ENCODE measurements around the gene DDHD1.

The DDHD1 gene

GRCh38 chr14:53161758-53162435, 8.8 kb upstream of the DDHD1 start:
- H3K14ac ChIP-seq (ENCODE audit: low read length in 2 of 2) = no peak overlapping the region
- H2BK5ac ChIP-seq (ENCODE audit: low read depth, low read length, poor library complexity, severe bottlenecking) = no peak overlapping the region
- no peak overlapping the region for H2BK120ac ChIP-seq (ENCODE audit: low read depth, low read length)
- H2AK5ac ChIP-seq (ENCODE audit: low read length, severe bottlenecking) = no peak overlapping the region
- H3K9ac ChIP-seq (ENCODE audit: low read length) = no peak overlapping the region
- H2BK15ac ChIP-seq (ENCODE audit: low read depth, poor library complexity, severe bottlenecking) = no peak overlapping the region
- no peak overlapping the region for H3K23ac ChIP-seq (ENCODE audit: low read length in 2 of 2)
- no peak overlapping the region for H4K8ac ChIP-seq (ENCODE audit: low read length)
- 95% methylated on average over 2 of the region's 2 CpGs for WGBS
- H3K18ac ChIP-seq (ENCODE audit: low read depth in 1 of 2, low read length in 2 of 2) = no peak overlapping the region
- H4K91ac ChIP-seq (ENCODE audit: low read length) = no peak overlapping the region
- no peaks in the 10 kb centered on the region for H3K9me3 ChIP-seq (ENCODE audit: control insufficient read depth, low read length)
- H3K4me2 ChIP-seq (ENCODE audit: low read length, poor library complexity, severe bottlenecking) = no peak overlapping the region
- H2AFZ ChIP-seq (ENCODE audit: low read depth, low read length) = no peak overlapping the region
- H3K4me1 ChIP-seq (ENCODE audit: control insufficient read depth, insufficient read depth, low read depth, low read length) = no peaks in the 10 kb centered on the region
- no peaks in the 10 kb centered on the region for H3K27me3 ChIP-seq (ENCODE audit: control insufficient read depth in 1 of 2, insufficient read depth in 1 of 2, low read length in 2 of 2)
- no peaks in the 10 kb centered on the region for H3K79me1 ChIP-seq (replicated peaks; ENCODE audit: low read length, poor library complexity, severe bottlenecking)
- no peaks in the 10 kb centered on the region for H3K36me3 ChIP-seq (ENCODE audit: control insufficient read depth in 1 of 2, insufficient read depth in 2 of 2, low read depth in 1 of 2, low read length in 2 of 2)
- no peak overlapping the region for H3K4ac ChIP-seq (ENCODE audit: low read depth in 1 of 2, low read length in 2 of 2)
- H3K4me3 ChIP-seq (ENCODE audit: insufficient read depth in 1 of 2, low read depth in 1 of 2, low read length in 2 of 2) = no peak overlapping the region
- H3K27ac ChIP-seq (ENCODE audit: low read length, poor library complexity, severe bottlenecking) = no peak overlapping the region
- no peak overlapping the region for H2BK12ac ChIP-seq (ENCODE audit: low read length in 2 of 2)
- DNase-seq = no peak

DNA sequence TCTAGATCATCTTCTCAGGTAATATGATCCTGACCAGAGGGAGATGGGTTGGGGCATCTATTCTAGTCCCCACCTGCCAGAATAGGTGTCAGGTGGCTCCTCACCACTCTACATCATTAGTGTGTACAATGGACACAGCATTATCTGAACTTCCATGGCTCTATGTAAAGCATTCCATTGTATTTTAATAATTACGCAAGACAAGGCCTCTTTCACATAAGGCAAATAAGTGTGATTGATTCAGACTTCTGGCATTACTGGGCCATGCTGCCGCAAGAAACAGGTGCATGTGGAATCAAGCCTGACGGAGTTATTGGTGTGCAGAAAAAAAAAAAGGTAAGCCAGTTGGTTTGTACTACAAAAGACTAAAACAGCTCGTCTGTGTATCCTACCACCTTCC, 3.1 kb upstream of the DDHD1 start:
- no peak overlapping the region for H3K27ac ChIP-seq (ENCODE audit: low read length, poor library complexity, severe bottlenecking)
- H3K4me1 ChIP-seq (ENCODE audit: control insufficient read depth, insufficient read depth, low read depth, low read length) = peaks cover 7% of the 10 kb centered on the region
- no peaks in the 10 kb centered on the region for H3K27me3 ChIP-seq (ENCODE audit: control insufficient read depth in 1 of 2, insufficient read depth in 1 of 2, low read length in 2 of 2)
- H3K9ac ChIP-seq (ENCODE audit: low read length) = no peak overlapping the region
- no peaks in the 10 kb centered on the region for H3K9me3 ChIP-seq (ENCODE audit: control insufficient read depth, low read length)
- H2BK120ac ChIP-seq (ENCODE audit: low read depth, low read length) = no peak overlapping the region
- H2BK12ac ChIP-seq (ENCODE audit: low read length in 2 of 2) = no peak overlapping the region
- H2AFZ ChIP-seq (ENCODE audit: low read depth, low read length) = no peak overlapping the region
- H3K4ac ChIP-seq (ENCODE audit: low read depth in 1 of 2, low read length in 2 of 2) = no peak overlapping the region
- no peak overlapping the region for H2BK15ac ChIP-seq (ENCODE audit: low read depth, poor library complexity, severe bottlenecking)
- DNase-seq = no peak
- H3K4me2 ChIP-seq (ENCODE audit: low read length, poor library complexity, severe bottlenecking) = no peak overlapping the region
- H3K36me3 ChIP-seq (ENCODE audit: control insufficient read depth in 1 of 2, insufficient read depth in 2 of 2, low read depth in 1 of 2, low read length in 2 of 2) = no peaks in the 10 kb centered on the region
- H3K14ac ChIP-seq (ENCODE audit: low read length in 2 of 2) = no peak overlapping the region
- WGBS = 96% methylated on average over 4 of the region's 4 CpGs
- no peak overlapping the region for H2BK5ac ChIP-seq (ENCODE audit: low read depth, low read length, poor library complexity, severe bottlenecking)
- no peak overlapping the region for H2AK5ac ChIP-seq (ENCODE audit: low read length, severe bottlenecking)
- no peak overlapping the region for H4K91ac ChIP-seq (ENCODE audit: low read length)
- H3K79me1 ChIP-seq (replicated peaks; ENCODE audit: low read length, poor library complexity, severe bottlenecking) = peaks cover 2% of the 10 kb centered on the region
- H3K4me3 ChIP-seq (ENCODE audit: insufficient read depth in 1 of 2, low read depth in 1 of 2, low read length in 2 of 2) = no peak overlapping the region
- no peak overlapping the region for H4K8ac ChIP-seq (ENCODE audit: low read length)
- H3K18ac ChIP-seq (ENCODE audit: low read depth in 1 of 2, low read length in 2 of 2) = no peak overlapping the region
- H3K23ac ChIP-seq (ENCODE audit: low read length in 2 of 2) = no peak overlapping the region

GRCh38 chr14:53153702-53154112, 584 bp upstream of the DDHD1 start:
- H2BK15ac ChIP-seq (ENCODE audit: low read depth, poor library complexity, severe bottlenecking) = no peak overlapping the region
- peak overlapping the region; percentile 96 for H2AFZ ChIP-seq (ENCODE audit: low read depth, low read length)
- peak overlapping the region; percentile 93 for H3K9ac ChIP-seq (ENCODE audit: low read length)
- no peak overlapping the region for H2BK5ac ChIP-seq (ENCODE audit: low read depth, low read length, poor library complexity, severe bottlenecking)
- no peak overlapping the region for H2BK120ac ChIP-seq (ENCODE audit: low read depth, low read length)
- DNase-seq = no peak
- peak overlapping the region; percentile 83 for H3K4me2 ChIP-seq (ENCODE audit: low read length, poor library complexity, severe bottlenecking)
- peak overlapping the region; percentile 99 for H4K8ac ChIP-seq (ENCODE audit: low read length)
- H3K27ac ChIP-seq (ENCODE audit: low read length, poor library complexity, severe bottlenecking) = peak overlapping the region; percentile 70
- H3K14ac ChIP-seq (ENCODE audit: low read length in 2 of 2) = no peak overlapping the region
- WGBS = 84% methylated on average over 3 of the region's 4 CpGs
- H3K4me1 ChIP-seq (ENCODE audit: control insufficient read depth, insufficient read depth, low read depth, low read length) = peaks cover 7% of the 10 kb centered on the region
- H3K27me3 ChIP-seq (ENCODE audit: control insufficient read depth in 1 of 2, insufficient read depth in 1 of 2, low read length in 2 of 2) = no peaks in the 10 kb centered on the region
- peak overlapping the region; percentile 62 to 80 for H3K18ac ChIP-seq (ENCODE audit: low read depth in 1 of 2, low read length in 2 of 2)
- no peaks in the 10 kb centered on the region for H3K9me3 ChIP-seq (ENCODE audit: control insufficient read depth, low read length)
- H3K36me3 ChIP-seq (ENCODE audit: control insufficient read depth in 1 of 2, insufficient read depth in 2 of 2, low read depth in 1 of 2, low read length in 2 of 2) = no peaks in the 10 kb centered on the region
- H2AK5ac ChIP-seq (ENCODE audit: low read length, severe bottlenecking) = no peak overlapping the region
- H3K4me3 ChIP-seq (ENCODE audit: insufficient read depth in 1 of 2, low read depth in 1 of 2, low read length in 2 of 2) = peak overlapping the region; percentile 91 to 97
- H4K91ac ChIP-seq (ENCODE audit: low read length) = peak overlapping the region; percentile 80
- H2BK12ac ChIP-seq (ENCODE audit: low read length in 2 of 2) = peak overlapping the region in 1 of 2 experiments; percentile 79
- peak overlapping the region; percentile 86 to 96 for H3K4ac ChIP-seq (ENCODE audit: low read depth in 1 of 2, low read length in 2 of 2)
- H3K79me1 ChIP-seq (replicated peaks; ENCODE audit: low read length, poor library complexity, severe bottlenecking) = peaks cover 5% of the 10 kb centered on the region
- no peak overlapping the region for H3K23ac ChIP-seq (ENCODE audit: low read length in 2 of 2)

DNA sequence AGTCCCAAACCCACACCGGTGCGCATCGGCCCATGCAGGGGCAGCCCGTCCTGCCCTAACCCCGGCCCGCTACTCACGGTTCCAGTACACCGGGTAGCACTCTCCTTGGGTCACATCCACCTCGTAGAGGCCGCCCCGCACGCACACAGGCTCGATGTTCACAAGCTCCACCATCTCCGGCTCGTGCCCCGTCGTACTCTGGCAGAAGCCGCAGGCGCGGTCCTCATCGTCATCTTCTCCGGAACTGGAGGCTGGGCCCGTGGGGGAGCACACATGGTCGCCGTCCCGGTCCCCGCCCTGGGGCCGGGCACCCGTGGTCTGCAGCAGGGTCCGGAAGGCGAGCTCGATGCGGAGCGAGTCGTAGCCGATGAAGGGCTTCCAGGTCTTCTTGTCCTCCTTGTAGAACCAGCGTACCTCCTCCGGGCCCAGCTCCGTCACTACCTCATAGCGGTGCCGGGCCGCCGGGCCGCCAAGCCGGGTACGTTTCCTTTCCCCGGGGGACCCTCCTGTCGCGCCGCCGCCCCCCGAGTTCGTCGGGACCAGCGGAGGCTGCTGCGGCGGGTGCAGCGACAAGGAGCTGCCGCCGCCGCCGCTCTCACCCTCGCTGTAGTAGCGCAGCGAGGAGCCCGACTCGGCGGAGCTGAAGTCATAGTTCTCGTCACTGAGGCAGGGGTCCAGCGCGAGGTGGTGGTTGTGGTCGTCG, 788 bp downstream of the DDHD1 start:
- Histone ChIP-seq H3K27ac (ENCODE audit: low read length, poor library complexity, severe bottlenecking) (no peak overlapping the region), H3K14ac (ENCODE audit: low read length in 2 of 2) (peak overlapping the region in 1 of 2 experiments; percentile 98), H2BK5ac (ENCODE audit: low read depth, low read length, poor library complexity, severe bottlenecking) (no peak overlapping the region), H3K9me3 (ENCODE audit: control insufficient read depth, low read length) (no peaks in the 10 kb centered on the region), H3K4ac (ENCODE audit: low read depth in 1 of 2, low read length in 2 of 2) (peak overlapping the region; percentile 74 to 91), H2BK15ac (ENCODE audit: low read depth, poor library complexity, severe bottlenecking) (peak overlapping the region; percentile 98), H3K79me1 (replicated peaks; ENCODE audit: low read length, poor library complexity, severe bottlenecking) (peaks cover 10% of the 10 kb centered on the region), H4K8ac (ENCODE audit: low read length) (peak overlapping the region; percentile 29), H3K4me3 (ENCODE audit: insufficient read depth in 1 of 2, low read depth in 1 of 2, low read length in 2 of 2) (peak overlapping the region; percentile 91 to 97), H3K36me3 (ENCODE audit: control insufficient read depth in 1 of 2, insufficient read depth in 2 of 2, low read depth in 1 of 2, low read length in 2 of 2) (no peaks in the 10 kb centered on the region), H3K4me1 (ENCODE audit: control insufficient read depth, insufficient read depth, low read depth, low read length) (peaks cover 7% of the 10 kb centered on the region), H4K91ac (ENCODE audit: low read length) (peak overlapping the region; percentile 15), H2BK120ac (ENCODE audit: low read depth, low read length) (peak overlapping the region; percentile 37), H3K4me2 (ENCODE audit: low read length, poor library complexity, severe bottlenecking) (peak overlapping the region; percentile 66), H3K9ac (ENCODE audit: low read length) (peak overlapping the region; percentile 93), H3K23ac (ENCODE audit: low read length in 2 of 2) (peak overlapping the region in 1 of 2 experiments; percentile 99), H3K27me3 (ENCODE audit: control insufficient read depth in 1 of 2, insufficient read depth in 1 of 2, low read length in 2 of 2) (no peaks in the 10 kb centered on the region), H2AFZ (ENCODE audit: low read depth, low read length) (peak overlapping the region; percentile 83), H3K18ac (ENCODE audit: low read depth in 1 of 2, low read length in 2 of 2) (peak overlapping the region; percentile 46 to 94), H2AK5ac (ENCODE audit: low read length, severe bottlenecking) (no peak overlapping the region), H2BK12ac (ENCODE audit: low read length in 2 of 2) (peak overlapping the region in 1 of 2 experiments; percentile 80)
- WGBS = under 1% methylated on average over 58 of the region's 73 CpGs
- DNase-seq = peak; percentile 68
